DMS53 treated with DMSO at 0.1 percent for 48 hours (cell line): ENCODE data around the gene RALGAPA1.
"Not testable (repeated sequence)": the region's sequence is repeated elsewhere in the genome, so short reads cannot be mapped to it uniquely, and the experiment has no call there.

Experiments used
- DNase-seq: peaks from one replicate; lab custom pipeline; 2025; ENCODE audit not compliant: unreplicated experiment; lab: John Stamatoyannopoulos, UW

RALGAPA1 gene

DNA sequence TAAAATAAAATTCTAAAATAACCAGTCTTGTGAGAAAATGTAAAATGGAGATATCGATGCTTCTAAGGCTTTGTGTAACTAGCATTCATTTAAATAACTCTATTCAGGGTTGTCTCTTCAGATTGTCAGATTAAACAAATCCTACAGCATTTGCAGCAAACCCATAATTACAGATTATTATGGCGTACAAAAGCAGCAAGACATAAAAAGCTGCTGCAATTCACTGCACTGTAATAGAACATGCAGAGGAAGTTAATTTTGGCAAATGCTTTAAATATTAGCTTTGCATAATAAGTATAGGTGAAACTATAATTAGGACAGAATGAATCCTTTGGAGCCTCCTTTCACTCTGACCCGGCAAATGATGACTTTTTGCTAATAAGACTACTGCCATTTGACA, 176.8 kb downstream of the RALGAPA1 start:
- DNase-seq: no peak

DNA sequence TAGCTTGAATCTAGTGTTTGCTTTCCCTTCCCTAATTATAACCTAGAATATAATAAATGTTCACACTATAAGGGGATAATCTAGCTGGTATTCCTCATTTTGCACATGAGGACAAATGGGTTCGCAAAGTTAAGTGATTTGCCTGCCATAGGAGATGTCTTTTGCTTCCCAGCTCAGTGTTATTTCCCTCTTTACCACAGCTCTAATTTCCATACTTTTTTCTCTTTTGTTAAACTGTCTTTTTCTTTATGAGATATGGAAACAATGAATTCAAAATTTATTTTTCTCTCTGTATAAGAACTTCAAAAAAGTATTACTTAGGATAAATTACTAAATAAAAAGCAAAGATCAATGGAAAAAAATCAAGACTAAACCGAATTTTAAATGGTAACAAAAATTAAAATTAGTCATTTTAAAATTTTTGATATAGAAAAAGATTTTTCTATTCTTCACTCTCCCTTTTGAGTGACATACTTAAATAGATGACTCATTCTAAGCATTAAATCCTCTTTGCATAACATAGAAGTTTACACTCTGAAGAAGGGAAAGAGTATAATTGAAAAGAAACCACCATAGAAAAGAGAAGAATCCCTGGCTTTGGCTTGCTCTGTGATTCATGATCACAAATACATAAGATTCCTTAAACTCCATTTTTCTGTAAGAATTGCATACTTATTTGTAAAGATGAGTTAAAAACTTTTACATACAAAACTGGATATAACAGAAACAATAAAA, 177.9 kb downstream of the RALGAPA1 start:
- no peak for DNase-seq

DNA sequence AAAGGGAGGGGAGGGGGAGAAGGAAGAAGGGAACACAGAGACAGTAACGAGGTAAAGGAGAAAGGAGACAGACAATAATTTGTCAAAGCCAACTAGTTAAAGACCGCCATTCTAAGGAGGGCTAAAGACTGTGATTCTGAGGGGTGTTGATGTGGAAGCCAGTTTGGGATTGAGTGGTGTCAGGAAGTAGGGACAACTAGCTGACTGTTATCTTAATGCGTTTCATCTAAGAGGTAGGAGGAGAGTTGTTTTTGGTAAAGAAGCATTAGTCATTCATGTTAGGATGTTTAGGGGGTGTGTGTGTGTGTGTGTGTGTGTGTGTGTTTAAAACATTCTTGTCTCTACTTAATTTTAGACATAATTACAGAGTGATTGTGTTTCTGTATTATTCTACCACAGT, 180.1 kb downstream of the RALGAPA1 start:
- DNase-seq: no peak

DNA sequence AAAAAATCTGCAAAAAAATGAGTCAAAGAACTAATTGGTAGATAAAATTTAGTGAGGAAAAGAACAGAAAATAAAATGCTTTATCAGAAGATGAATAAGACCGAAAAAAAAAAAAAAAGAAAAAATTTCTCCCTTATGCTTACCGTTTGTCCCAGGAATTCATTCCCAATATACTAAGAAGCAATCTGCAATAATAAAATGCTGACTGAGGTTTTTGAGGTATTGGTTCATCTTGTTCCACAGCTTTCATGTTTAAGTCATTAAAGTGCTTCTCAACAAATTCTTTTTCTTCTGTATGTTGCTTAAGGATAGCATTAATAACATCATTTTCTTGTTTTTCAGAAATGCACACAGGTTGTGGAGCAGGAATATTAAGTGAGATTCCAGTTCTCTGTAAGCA, 182.1 kb downstream of the RALGAPA1 start:
- not testable (repeated sequence) for DNase-seq

DNA sequence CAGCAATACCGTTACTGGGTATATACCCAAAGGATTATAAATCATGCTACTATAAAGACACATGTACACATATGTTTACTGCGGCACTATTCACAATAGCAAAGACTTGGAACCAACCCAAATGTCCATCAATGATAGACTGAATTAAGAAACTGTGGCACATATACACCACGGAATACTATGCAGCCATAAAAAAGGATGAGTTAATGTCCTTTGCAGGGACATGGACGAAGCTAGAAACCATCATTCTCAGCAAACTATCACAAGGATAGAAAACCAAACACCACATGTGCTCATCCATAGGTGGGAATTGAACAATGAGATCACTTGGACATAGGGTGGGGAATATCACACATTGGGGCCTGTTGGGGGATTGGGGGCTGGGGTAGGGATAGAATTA, 187.1 kb downstream of the RALGAPA1 start:
- DNase-seq: not testable (repeated sequence)

DNA sequence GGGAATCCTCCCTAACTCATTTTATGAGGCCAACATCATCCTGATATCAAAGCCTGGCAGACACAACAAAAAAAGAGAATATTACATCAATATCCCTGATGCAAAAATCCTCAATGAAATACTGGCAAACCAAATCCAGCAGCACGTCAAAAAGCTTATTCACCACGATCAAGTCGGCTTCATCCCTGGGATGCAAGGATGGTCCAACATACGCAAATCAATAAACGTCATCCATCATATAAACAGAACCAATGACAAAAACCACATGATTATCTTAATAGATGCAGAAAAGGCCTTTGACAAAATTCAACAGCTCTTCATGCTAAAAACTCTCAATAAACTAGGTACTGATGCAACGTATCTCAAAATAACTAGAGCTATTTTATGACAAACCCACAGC, 189.1 kb downstream of the RALGAPA1 start:
- DNase-seq: not testable (repeated sequence)

DNA sequence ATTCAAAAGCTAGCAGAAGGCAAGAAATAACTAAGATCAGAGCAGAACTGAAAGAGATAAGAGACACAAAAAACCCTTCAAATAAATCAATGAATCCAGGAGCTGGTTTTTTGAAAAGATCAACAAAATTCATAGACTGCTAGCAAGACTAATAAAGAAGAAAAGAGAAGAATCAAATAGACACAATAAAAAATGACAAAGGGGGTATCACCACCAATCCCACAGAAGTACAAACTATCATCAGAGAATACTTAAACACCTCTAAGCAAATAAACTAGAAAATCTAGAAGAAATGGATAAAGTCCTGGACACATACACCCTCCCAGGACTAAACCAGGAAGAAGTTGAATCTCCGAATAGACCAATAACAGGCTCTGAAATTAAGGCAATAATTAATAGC, 189.6 kb downstream of the RALGAPA1 start:
- not testable (repeated sequence) for DNase-seq

DNA sequence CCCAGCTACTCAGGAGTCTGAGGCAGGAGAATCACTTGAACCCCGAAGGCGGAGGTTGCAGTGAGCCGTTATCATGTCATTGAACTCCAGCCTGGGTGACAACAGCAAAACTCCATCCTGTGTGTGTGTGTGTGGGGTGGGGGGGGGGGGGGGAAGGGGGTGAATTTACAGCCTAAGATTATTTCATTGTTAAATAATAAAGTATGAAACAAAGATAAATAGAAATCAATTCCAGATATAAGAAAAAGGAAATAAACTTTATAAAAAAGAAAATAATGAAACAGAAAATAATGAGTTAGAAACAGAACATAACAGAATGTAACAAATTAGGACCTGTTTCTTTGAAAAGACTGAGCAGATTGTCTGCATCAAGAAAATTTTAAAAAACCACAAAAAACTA, 191.6 kb downstream of the RALGAPA1 start:
- DNase-seq: no peak

DNA sequence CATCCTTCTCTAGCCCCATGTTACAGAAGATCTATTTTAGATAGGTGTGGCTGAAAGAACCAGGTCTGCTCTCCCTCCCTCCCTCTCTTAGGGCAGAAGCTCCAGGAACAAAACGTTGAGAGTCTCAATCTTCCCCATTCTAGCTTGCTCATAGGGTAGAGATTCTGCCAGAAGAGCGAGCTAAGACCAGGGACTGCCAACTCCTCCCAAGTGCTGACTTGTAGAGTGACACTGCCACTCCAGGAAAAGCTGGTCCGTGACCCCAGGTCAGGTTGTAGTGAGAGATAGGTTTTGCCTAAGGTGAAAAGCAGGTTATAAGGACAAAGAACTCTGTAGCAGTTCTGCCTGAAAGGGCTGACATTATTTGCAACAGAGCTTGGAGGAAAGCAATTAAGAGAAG, 201.7 kb downstream of the RALGAPA1 start:
- DNase-seq: no peak

DNA sequence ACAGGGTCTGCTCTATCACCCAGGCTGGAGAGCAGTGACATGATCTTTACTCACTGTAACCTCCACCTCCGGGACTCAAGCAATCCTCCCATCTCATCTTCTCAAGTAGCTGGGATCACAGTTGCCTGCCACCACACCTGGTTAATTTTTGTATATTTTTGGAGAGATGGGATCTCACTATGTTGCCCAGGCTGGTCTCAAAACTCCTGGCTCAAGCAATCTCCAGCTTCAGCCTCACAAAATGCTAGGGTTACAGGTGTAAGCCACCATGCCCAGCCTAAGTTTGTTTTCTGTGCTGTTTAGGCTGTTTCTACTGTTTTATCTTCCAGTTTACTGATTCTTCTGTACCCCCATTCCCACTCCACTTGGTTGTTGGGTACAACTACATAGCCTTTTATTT, 208.8 kb downstream of the RALGAPA1 start:
- no peak for DNase-seq

DNA sequence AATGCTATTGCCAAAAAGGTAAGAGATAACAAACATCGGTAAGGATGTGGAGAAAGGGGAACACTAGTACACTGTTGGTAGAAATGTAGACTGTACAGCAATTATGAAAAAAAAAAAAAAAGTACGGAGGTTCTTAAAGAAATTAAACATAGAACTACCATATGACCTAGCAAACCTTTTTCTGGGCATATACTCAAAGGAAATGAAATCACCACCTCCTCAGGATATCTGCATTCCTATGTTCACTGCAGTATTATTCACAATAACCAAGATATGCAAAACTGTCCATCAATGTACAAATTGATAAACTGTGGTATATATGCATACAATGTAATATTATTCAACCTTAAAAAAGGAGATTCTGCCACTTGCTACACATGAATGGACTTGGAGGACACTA, 214.5 kb downstream of the RALGAPA1 start:
- DNase-seq: no peak

DNA sequence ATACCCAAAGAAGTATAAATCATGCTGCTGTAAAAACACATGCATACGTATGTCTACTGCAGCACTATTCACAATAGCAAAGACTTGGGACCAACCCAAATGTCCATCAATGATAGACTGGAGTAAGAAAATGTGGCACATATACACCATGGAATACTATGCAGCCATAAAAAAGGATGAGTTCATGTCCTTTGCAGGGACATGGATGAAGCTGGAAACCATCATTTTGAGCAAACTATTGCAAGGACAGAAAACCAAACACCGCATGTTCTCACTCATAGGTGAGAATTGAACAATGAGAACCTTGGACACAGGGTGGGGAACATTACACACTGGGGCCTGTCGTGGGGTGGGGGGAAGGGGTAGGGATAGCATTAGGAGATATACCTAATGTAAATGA, 221.7 kb downstream of the RALGAPA1 start:
- not testable (repeated sequence) for DNase-seq

DNA sequence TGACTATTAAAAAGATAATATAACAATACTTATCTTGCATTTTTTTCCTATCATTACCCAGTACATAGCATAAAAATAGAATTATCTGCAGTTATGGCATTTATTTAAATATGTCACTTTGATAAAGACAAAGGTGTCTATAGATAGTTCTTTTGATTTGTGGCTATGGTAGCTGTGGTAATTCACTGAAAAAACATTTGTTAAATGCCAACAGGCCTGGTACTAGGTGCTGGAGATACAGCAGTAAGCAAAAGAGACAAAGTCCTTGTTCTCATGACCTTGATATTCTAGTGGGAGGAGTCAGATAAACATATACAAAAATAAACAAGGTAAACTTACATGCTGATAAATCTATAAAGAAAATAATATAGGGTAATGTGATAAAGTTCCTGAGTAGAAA, 230.5 kb downstream of the RALGAPA1 start:
- DNase-seq: no peak

DNA sequence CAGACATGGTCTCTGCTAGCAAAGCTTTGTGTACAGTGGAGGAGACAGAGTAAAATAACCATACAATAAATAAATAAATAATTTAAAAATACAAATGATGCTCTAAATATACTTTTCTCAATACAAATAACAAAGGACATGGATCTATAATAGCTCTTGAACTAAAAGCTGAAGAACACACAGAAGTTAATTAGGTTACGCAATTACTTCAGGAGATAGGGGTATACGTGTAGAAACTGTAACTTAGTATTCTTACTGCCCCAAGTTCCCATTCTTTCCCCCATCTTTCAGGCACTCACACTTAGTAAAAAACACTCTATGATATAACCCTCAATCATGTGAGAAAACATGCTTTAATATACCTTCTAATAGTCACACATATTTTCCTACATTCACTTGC, 231.0 kb downstream of the RALGAPA1 start:
- no peak for DNase-seq

DNA sequence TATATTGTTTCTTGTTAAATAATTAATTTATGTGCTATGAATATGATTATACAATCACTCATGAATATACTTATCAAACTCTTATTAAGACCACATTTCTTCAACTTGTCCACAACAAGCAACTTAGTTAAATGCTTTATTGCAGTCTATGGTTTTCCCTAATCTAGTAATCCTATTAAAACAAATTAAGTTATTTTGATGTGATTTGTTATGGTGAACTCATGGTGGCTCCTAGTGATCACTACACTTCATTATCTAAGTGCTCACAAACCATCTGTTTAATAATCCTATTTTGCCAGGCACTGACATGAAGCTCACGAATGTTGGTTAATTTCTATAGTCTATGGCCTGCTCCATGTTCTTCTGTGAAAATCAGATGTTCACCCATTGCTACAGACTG, 232.2 kb downstream of the RALGAPA1 start:
- DNase-seq: no peak

DNA sequence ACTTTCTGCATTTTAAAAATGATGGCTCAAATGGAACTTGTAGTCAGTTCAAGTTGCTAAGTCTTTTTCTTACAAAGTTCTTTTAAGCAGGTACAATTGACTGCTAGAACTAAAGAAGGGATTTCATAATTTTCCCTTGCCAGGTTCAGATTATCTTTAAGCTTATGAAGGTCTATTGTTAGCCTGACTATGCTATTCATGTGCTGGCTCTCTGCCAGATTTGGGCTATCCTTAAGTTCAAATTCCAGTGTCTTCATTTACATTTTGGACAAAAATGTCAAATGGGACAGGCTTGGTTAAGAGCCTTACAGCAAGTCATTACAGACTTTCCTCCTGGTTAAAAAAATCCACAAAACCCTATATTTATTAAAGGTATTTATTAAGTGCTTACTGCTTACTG, 232.8 kb downstream of the RALGAPA1 start:
- DNase-seq: no peak

DNA sequence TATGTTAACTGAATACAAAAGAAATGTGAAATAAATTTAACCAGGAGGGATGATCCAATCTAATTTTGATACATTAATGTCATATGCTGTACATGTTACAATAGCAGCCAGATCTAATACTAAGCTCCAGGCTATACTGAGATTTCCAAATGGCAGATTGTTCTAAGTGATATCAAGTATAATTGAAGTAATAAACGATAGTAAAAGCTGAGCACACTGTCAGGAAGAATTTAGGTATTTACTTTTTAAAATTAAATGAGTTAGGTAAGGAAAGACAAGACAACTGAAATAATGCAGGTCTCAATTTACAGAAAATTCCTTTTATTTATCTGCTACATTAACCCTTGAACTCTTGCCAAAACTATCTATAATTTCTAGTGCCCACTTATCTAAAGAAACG, 235.2 kb downstream of the RALGAPA1 start:
- no peak for DNase-seq

DNA sequence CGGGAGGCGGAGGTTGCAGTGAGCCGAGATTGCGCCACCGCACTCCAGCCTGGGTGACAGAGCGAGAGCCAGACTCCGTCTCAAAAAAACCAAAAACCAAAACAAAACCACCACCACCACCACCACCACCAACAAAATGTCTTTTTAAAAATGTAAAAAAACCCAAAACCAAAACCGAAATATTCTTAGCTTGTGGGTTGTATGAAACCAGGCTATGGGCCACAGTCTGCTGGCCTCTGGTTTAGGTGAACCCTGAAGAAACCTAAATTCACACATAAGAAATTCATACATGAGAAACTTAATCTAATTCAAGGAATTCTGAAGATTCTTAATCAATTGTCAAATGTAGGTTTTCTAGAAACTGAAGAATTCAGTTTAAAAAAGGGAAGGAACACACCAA, 237.5 kb downstream of the RALGAPA1 start:
- no peak for DNase-seq

DNA sequence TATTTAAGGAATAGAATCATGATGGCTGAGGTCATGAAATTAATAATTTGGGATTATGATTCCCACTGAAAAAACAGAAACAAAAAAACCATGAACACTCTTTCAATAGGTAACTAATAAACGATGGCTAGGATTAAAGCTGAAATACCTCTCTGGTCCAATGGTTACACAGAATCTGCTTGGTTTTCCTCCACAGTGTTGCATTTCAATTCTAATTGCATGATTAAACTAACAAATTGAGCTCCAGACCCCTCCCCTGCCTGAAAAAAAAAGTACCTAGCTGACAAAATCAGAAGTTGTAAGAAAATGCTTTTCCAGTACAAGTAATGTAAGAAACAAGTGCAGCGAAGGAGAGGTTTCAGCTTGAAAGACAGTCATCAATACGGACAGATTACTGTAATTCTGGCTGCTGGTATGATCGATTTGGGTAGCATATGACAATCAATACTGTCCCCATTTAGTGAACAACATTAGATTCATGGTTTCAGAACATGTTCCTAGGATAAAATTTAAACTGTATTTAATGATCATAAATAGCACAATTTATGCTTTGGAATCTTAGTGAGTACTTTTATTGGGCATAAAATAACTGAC, 243.1 kb downstream of the RALGAPA1 start:
- no peak for DNase-seq

DNA sequence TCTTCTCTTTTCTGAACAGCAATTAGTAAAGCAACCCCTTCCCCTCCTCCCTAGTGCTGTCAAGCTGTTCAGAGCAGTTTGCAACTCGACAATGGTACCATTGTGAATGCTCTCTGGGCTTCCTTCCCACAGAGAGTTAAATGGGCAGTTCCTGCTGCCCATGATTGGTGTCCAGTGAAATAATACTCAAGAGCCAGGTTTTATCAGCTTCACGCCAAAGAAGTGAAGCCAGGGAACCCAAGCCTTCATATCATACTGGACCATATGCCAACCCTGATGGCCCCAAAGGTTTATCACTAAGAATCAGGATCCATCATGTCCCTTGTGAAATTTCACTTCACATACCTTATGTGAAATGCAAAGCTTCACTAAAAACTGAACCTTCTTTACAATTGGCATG, 250.4 kb downstream of the RALGAPA1 start:
- no peak for DNase-seq

DNA sequence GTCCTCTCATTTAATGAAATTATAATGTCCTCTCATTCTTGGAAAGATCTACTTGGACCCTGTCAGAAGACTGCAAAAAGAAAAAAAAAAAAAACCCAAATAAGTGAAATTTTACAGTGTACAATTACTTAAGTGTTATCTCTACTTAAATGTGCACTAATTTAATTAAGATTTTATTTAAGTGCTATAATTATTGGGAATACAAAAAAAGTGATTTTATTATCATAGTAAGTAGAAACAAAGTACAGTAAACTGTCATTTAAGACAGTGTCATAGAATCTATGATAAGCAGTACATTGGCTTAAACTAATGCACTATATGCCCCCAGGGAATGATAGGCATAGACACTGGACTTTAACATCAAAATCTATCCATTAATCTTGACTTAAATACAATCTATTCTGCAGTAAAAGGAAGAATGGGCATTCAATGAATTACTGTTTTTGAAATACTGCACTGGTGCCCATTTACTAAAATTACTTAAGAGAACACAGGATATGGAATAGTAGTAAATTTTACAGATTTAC, 251.8 kb downstream of the RALGAPA1 start:
- no peak for DNase-seq

DNA sequence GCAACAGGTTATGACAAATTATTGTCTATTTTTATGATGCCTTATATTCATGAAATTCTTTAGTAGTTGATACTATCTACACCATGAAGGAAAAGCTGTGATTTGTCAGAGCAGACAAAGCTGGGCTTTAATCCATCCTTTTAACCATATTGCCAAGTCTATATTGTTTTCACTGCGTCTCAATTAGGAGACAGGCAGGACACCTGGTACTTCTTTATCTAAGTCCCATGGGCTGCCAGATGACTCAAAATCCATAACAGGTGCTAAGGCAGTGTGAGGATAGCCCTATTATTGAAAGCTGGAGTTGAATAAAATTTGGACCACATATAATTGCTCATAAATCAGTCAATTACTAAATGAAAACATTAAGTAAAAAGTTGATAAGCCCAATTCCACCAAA, 252.5 kb downstream of the RALGAPA1 start:
- DNase-seq: no peak

DNA sequence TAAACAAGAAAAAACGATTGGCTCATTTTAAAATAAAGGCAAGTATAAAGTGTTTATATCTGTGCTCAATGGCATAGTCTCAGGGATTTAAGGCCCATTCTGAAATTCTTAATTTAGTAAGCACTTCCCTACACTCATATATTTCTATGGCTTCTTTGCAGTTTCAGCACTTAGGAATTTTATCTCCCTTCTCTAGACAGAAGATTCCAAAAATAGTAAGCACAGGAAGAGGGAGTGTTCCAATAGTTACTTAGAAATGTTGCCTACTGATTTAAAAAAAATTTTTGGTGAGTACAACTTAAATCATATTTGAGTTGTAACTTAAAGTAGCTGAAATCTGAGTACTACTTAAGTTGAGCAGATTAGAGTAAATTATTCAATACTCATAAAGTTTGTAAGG, 255.3 kb downstream of the RALGAPA1 start:
- no peak for DNase-seq
